HEK293 (cell line): ENCODE data around the gene RPL27.

Source experiments
- BCL11A ChIP-seq: fragments of 450-650 bp; formaldehyde crosslinking; IDR thresholded peaks from 2 replicates; pipeline ENCODE4 v1.5.1; 2016; ENCODE audit warnings: low read depth, missing biosample characterization, missing genetic modification characterization
- GFI1B ChIP-seq: fragments of 450-650 bp; formaldehyde crosslinking; IDR thresholded peaks from 2 replicates; pipeline ENCODE4 v1.5.1; 2016; ENCODE audit warnings: missing biosample characterization, missing genetic modification characterization
- GLI2 ChIP-seq: fragments of 450-650 bp; formaldehyde crosslinking; IDR thresholded peaks from 2 replicates; pipeline ENCODE4; 2017; ENCODE audit warnings: missing biosample characterization, missing genetic modification characterization, low read depth, borderline replicate concordance
- HOXA7 ChIP-seq: sonication (generic); formaldehyde crosslinking; IDR thresholded peaks from 2 replicates; pipeline ENCODE4 v1.8.1; 2022; ENCODE audit warnings: missing genetic modification reagents, borderline replicate concordance
- KLF8 ChIP-seq: fragments of 450-650 bp; formaldehyde crosslinking; IDR thresholded peaks from 2 replicates; pipeline ENCODE4 v1.5.1; 2016; ENCODE audit warnings: missing biosample characterization, missing genetic modification characterization
- OVOL3 ChIP-seq: fragments of 450-650 bp; formaldehyde crosslinking; IDR thresholded peaks from 2 replicates; pipeline ENCODE4 v1.5.1; 2016; ENCODE audit warnings: missing biosample characterization, missing genetic modification characterization
- ZBTB21 ChIP-seq: fragments of 450-650 bp; formaldehyde crosslinking; IDR thresholded peaks from 2 replicates; pipeline ENCODE4 v1.5.1; 2017; ENCODE audit warnings: missing biosample characterization, missing genetic modification characterization
- ZEB2 ChIP-seq: fragments of 450-650 bp; formaldehyde crosslinking; IDR thresholded peaks from 2 replicates; pipeline ENCODE4 v1.5.1; 2016; ENCODE audit warnings: missing biosample characterization, missing genetic modification characterization
- ZFP37 ChIP-seq: fragments of 450-650 bp; formaldehyde crosslinking; IDR thresholded peaks from 2 replicates; pipeline ENCODE4 v1.5.1; 2016; ENCODE audit warnings: missing biosample characterization, missing genetic modification characterization
- ZNF140 ChIP-seq: fragments of 450-650 bp; formaldehyde crosslinking; IDR thresholded peaks from 2 replicates; pipeline ENCODE4 v1.5.1; 2016; ENCODE audit warnings: missing biosample characterization, missing genetic modification characterization
- ZNF174 ChIP-seq: fragments of 450-650 bp; formaldehyde crosslinking; IDR thresholded peaks from 2 replicates; pipeline ENCODE4 v1.5.0; 2017; ENCODE audit warnings: missing biosample characterization, mild to moderate bottlenecking, missing genetic modification characterization
- ZNF23 ChIP-seq: fragments of 450-650 bp; formaldehyde crosslinking; IDR thresholded peaks from 2 replicates; pipeline ENCODE4 v1.5.1; 2016; ENCODE audit warnings: missing biosample characterization, missing genetic modification characterization, borderline replicate concordance
- ZNF335 ChIP-seq: fragments of 450-650 bp; formaldehyde crosslinking; conservative IDR thresholded peaks from 2 replicates; pipeline ENCODE4 v1.5.1; 2016; ENCODE audit warnings: missing biosample characterization, missing genetic modification characterization
- ZNF37A ChIP-seq: fragments of 450-650 bp; IDR thresholded peaks from 2 replicates; pipeline ENCODE4 v1.5.1; 2018; ENCODE audit warnings: missing biosample characterization, missing genetic modification characterization
- ZNF416 ChIP-seq: fragments of 450-650 bp; formaldehyde crosslinking; IDR thresholded peaks from 2 replicates; pipeline ENCODE4 v1.5.1; 2016; ENCODE audit warnings: missing biosample characterization, missing genetic modification characterization
- ZNF473 ChIP-seq: fragments of 450-650 bp; formaldehyde crosslinking; IDR thresholded peaks from 2 replicates; pipeline ENCODE4 v1.5.1; 2017; ENCODE audit warnings: missing biosample characterization, missing genetic modification characterization
- ZNF521 ChIP-seq: fragments of 450-650 bp; formaldehyde crosslinking; IDR thresholded peaks from 2 replicates; pipeline ENCODE4 v1.5.1; 2017; ENCODE audit warnings: missing biosample characterization, mild to moderate bottlenecking, missing genetic modification characterization
- ZNF558 ChIP-seq: fragments of 450-650 bp; formaldehyde crosslinking; IDR thresholded peaks from 2 replicates; pipeline ENCODE4 v1.5.1; 2016; ENCODE audit warnings: missing biosample characterization, missing genetic modification characterization
- ZNF664 ChIP-seq: fragments of 450-650 bp; formaldehyde crosslinking; IDR thresholded peaks from 2 replicates; pipeline ENCODE4 v1.5.1; 2016; ENCODE audit warnings: missing biosample characterization, missing genetic modification characterization
- ZNF791 ChIP-seq: fragments of 450-650 bp; formaldehyde crosslinking; IDR thresholded peaks from 2 replicates; pipeline ENCODE4 v1.5.1; 2016; ENCODE audit warnings: missing biosample characterization, missing genetic modification characterization
- TF ChIP-seq, protein P1 (sequence below): IDR thresholded peaks from 2 replicates; pipeline ENCODE4 v1.6.1; 2011; ENCODE audit warnings: mild to moderate bottlenecking, low read depth, low read length, borderline replicate concordance
- TF ChIP-seq, protein P2 (sequence below): fragments of 450-650 bp; formaldehyde crosslinking; IDR thresholded peaks from 2 replicates; pipeline ENCODE4 v1.5.1; 2016; ENCODE audit warnings: missing biosample characterization, missing genetic modification characterization
- TF ChIP-seq, protein P3 (sequence below): fragments of 450-650 bp; formaldehyde crosslinking; IDR thresholded peaks from 2 replicates; pipeline ENCODE4 v1.5.1; 2016; ENCODE audit warnings: missing biosample characterization, missing genetic modification characterization
- TF ChIP-seq, protein P4 (sequence below): fragments of 450-650 bp; formaldehyde crosslinking; IDR thresholded peaks from 2 replicates; pipeline ENCODE4 v1.5.1; 2016; ENCODE audit warnings: missing biosample characterization, missing genetic modification characterization
- TF ChIP-seq, protein P5 (sequence below): fragments of 450-650 bp; formaldehyde crosslinking; IDR thresholded peaks from 2 replicates; pipeline ENCODE4 v1.5.1; 2016; ENCODE audit warnings: missing biosample characterization, missing genetic modification characterization
- TF ChIP-seq, protein P6 (sequence below): fragments of 450-650 bp; formaldehyde crosslinking; IDR thresholded peaks from 2 replicates; pipeline ENCODE4 v1.5.1; 2016; ENCODE audit warnings: missing biosample characterization, missing genetic modification characterization
- TF ChIP-seq, protein P7 (sequence below): fragments of 450-650 bp; formaldehyde crosslinking; IDR thresholded peaks from 2 replicates; pipeline ENCODE4 v1.5.1; 2017; ENCODE audit warnings: missing biosample characterization, missing genetic modification characterization

Gene RPL27

DNA sequence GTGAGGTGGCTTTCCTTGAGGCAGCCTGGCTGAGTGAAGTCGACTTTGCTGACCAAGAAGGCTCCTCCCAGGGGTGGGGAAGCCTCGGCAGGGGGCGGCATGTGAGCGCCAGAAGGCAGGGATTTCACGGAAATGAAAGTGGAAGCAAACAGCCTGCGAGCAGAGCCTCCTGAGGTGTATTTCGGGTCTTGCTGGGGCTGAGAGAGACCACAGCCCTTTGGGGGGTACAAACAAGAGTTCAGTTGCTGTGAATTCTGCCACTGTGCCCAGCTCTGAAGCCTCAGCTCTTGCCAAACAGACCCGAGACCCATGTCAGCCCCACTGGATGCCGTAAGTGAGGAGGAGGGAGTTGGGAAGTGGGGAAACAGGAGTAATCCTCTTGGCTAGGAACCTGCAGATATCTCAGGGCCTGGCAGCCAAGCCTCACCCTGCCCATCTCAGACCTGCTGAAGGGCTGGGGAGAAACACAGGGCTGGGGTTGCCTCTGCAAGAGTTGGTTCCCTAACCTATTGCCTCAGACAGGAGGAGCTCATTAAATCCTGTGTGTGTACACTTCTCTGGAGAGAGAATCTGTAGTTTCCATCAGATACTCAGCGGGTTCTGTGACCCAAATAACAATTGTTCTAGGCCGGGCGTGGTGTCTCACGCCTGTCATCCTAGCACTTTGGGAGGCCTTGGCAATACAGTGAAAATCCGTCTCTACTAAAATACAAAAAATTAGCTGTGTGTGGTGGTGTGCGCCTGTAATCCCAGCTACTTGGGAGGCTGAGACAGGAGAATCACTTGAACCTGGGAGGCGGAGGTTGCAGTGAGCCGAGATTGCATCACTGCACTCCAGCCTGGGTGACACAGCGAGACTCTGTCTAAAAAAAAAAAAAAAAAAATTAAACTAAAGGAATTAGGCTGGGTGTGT, 8.7 kb downstream of the RPL27 start, which contains the start of gene IFI35 (continued):
- TF ChIP-seq, protein P1, sequence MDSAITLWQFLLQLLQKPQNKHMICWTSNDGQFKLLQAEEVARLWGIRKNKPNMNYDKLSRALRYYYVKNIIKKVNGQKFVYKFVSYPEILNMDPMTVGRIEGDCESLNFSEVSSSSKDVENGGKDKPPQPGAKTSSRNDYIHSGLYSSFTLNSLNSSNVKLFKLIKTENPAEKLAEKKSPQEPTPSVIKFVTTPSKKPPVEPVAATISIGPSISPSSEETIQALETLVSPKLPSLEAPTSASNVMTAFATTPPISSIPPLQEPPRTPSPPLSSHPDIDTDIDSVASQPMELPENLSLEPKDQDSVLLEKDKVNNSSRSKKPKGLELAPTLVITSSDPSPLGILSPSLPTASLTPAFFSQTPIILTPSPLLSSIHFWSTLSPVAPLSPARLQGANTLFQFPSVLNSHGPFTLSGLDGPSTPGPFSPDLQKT: no peak
- TF ChIP-seq ZNF791: no peak
- no peak for TF ChIP-seq ZNF473 (tag by site-specific recombination)
- TF ChIP-seq GLI2: no peak
- TF ChIP-seq, protein P2, sequence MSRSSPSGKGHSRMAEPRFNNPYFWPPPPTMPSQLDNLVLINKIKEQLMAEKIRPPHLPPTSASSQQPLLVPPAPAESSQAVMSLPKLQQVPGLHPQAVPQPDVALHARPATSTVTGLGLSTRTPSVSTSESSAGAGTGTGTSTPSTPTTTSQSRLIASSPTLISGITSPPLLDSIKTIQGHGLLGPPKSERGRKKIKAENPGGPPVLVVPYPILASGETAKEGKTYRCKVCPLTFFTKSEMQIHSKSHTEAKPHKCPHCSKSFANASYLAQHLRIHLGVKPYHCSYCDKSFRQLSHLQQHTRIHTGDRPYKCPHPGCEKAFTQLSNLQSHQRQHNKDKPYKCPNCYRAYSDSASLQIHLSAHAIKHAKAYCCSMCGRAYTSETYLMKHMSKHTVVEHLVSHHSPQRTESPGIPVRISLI (tag by site-specific recombination): no peak
- TF ChIP-seq ZNF335: no peak
- TF ChIP-seq, protein P3, sequence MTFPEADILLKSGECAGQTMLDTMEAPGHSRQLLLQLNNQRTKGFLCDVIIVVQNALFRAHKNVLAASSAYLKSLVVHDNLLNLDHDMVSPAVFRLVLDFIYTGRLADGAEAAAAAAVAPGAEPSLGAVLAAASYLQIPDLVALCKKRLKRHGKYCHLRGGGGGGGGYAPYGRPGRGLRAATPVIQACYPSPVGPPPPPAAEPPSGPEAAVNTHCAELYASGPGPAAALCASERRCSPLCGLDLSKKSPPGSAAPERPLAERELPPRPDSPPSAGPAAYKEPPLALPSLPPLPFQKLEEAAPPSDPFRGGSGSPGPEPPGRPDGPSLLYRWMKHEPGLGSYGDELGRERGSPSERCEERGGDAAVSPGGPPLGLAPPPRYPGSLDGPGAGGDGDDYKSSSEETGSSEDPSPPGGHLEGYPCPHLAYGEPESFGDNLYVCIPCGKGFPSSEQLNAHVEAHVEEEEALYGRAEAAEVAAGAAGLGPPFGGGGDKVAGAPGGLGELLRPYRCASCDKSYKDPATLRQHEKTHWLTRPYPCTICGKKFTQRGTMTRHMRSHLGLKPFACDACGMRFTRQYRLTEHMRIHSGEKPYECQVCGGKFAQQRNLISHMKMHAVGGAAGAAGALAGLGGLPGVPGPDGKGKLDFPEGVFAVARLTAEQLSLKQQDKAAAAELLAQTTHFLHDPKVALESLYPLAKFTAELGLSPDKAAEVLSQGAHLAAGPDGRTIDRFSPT: no peak
- TF ChIP-seq ZNF174 (tag by site-specific recombination): no peak
- TF ChIP-seq ZNF664: no peak
- TF ChIP-seq, protein P4, sequence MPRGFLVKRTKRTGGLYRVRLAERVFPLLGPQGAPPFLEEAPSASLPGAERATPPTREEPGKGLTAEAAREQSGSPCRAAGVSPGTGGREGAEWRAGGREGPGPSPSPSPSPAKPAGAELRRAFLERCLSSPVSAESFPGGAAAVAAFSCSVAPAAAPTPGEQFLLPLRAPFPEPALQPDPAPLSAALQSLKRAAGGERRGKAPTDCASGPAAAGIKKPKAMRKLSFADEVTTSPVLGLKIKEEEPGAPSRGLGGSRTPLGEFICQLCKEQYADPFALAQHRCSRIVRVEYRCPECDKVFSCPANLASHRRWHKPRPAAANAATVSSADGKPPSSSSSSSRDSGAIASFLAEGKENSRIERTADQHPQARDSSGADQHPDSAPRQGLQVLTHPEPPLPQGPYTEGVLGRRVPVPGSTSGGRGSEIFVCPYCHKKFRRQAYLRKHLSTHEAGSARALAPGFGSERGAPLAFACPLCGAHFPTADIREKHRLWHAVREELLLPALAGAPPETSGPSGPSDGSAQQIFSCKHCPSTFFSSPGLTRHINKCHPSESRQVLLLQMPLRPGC (tag by site-specific recombination): no peak
- no peak for TF ChIP-seq GFI1B
- TF ChIP-seq ZNF23: no peak
- TF ChIP-seq, protein P5, sequence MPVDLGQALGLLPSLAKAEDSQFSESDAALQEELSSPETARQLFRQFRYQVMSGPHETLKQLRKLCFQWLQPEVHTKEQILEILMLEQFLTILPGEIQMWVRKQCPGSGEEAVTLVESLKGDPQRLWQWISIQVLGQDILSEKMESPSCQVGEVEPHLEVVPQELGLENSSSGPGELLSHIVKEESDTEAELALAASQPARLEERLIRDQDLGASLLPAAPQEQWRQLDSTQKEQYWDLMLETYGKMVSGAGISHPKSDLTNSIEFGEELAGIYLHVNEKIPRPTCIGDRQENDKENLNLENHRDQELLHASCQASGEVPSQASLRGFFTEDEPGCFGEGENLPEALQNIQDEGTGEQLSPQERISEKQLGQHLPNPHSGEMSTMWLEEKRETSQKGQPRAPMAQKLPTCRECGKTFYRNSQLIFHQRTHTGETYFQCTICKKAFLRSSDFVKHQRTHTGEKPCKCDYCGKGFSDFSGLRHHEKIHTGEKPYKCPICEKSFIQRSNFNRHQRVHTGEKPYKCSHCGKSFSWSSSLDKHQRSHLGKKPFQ (tag by site-specific recombination): no peak
- TF ChIP-seq ZNF521 (tag by site-specific recombination): no peak
- TF ChIP-seq, protein P6, sequence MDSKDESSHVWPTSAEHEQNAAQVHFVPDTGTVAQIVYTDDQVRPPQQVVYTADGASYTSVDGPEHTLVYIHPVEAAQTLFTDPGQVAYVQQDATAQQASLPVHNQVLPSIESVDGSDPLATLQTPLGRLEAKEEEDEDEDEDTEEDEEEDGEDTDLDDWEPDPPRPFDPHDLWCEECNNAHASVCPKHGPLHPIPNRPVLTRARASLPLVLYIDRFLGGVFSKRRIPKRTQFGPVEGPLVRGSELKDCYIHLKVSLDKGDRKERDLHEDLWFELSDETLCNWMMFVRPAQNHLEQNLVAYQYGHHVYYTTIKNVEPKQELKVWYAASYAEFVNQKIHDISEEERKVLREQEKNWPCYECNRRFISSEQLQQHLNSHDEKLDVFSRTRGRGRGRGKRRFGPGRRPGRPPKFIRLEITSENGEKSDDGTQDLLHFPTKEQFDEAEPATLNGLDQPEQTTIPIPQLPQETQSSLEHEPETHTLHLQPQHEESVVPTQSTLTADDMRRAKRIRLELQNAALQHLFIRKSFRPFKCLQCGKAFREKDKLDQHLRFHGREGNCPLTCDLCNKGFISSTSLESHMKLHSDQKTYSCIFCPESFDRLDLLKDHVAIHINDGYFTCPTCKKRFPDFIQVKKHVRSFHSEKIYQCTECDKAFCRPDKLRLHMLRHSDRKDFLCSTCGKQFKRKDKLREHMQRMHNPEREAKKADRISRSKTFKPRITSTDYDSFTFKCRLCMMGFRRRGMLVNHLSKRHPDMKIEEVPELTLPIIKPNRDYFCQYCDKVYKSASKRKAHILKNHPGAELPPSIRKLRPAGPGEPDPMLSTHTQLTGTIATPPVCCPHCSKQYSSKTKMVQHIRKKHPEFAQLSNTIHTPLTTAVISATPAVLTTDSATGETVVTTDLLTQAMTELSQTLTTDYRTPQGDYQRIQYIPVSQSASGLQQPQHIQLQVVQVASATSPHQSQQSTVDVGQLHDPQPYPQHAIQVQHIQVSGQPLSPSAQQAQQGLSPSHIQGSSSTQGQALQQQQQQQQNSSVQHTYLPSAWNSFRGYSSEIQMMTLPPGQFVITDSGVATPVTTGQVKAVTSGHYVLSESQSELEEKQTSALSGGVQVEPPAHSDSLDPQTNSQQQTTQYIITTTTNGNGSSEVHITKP (tag by site-specific recombination): peak; percentile 65
- no peak for TF ChIP-seq ZNF37A (tag by site-specific recombination)
- TF ChIP-seq KLF8: 0 out of 2 replicates have a peak, but pooled peaks have one; percentile 16
- TF ChIP-seq, protein P7, sequence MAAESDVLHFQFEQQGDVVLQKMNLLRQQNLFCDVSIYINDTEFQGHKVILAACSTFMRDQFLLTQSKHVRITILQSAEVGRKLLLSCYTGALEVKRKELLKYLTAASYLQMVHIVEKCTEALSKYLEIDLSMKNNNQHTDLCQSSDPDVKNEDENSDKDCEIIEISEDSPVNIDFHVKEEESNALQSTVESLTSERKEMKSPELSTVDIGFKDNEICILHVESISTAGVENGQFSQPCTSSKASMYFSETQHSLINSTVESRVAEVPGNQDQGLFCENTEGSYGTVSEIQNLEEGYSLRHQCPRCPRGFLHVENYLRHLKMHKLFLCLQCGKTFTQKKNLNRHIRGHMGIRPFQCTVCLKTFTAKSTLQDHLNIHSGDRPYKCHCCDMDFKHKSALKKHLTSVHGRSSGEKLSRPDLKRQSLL (tag by site-specific recombination): no peak
- TF ChIP-seq ZFP37: no peak
- no peak for TF ChIP-seq OVOL3 (tag by site-specific recombination)
- TF ChIP-seq ZNF140 (tag by site-specific recombination): no peak
- no peak for TF ChIP-seq ZEB2 (tag by site-specific recombination)
- no peak for TF ChIP-seq ZBTB21 (tag by site-specific recombination)
- no peak for TF ChIP-seq HOXA7 (CRISPR knock-in tag)
- no peak for TF ChIP-seq BCL11A (tag by site-specific recombination)
- no peak for TF ChIP-seq ZNF558 (tag by site-specific recombination)
- TF ChIP-seq ZNF416 (tag by site-specific recombination): no peak
